LNCAP (cell line): ENCODE results near the gene CDH4.

Source experiments
- CTCF ChIP-seq: fragments of 450-650 bp; IDR thresholded peaks from 2 replicates; pipeline ENCODE4 v1.5.1; 2017; ENCODE audit warnings: mild to moderate bottlenecking

CDH4 gene

GRCh38 chr20:61525781-61526431, 273.8 kb downstream of the CDH4 start:
- TF ChIP-seq CTCF, result no peak

- TF ChIP-seq CTCF, result no peak
Measured at GRCh38 chr20:61526907-61527306, 274.8 kb downstream of the CDH4 start.

GRCh38 chr20:61527626-61528025, 275.6 kb downstream of the CDH4 start:
- no peak for TF ChIP-seq CTCF

GRCh38 chr20:61528591-61528990, 276.5 kb downstream of the CDH4 start:
- no peak for TF ChIP-seq CTCF

- no peak for TF ChIP-seq CTCF
Measured at GRCh38 chr20:61529354-61529753, 277.3 kb downstream of the CDH4 start.

GRCh38 chr20:61531553-61532345, 279.7 kb downstream of the CDH4 start:
- TF ChIP-seq CTCF, result no peak

- no peak for TF ChIP-seq CTCF
Measured at GRCh38 chr20:61532736-61533135, 280.7 kb downstream of the CDH4 start.
